ENCODE results near the gene NCEH1.

- TF ChIP-seq POLR2AphosphoS5 (IDR thresholded peaks at IDR 0.05; ENCODE audit: low read length) (no peak), ATF2 (IDR thresholded peaks at IDR 0.05; ENCODE audit: low read length) (no peak), POLR2A (IDR thresholded peaks at IDR 0.05; ENCODE audit: low read depth, low read length) (no peak), ZZZ3 (IDR thresholded peaks at IDR 0.05; ENCODE audit: control insufficient read depth, insufficient read length, low read depth) (no peak), ZNF24 (IDR thresholded peaks at IDR 0.05) (no peak), EZH2 (IDR thresholded peaks at IDR 0.05; ENCODE audit: borderline replicate concordance, control insufficient read depth, low read depth, low read length) (no peak), CEBPB (IDR thresholded peaks at IDR 0.05; ENCODE audit: borderline replicate concordance in 1 of 2, low read depth in 2 of 2, low read length in 2 of 2) (no peak)
- TF ChIP-seq, protein P1, sequence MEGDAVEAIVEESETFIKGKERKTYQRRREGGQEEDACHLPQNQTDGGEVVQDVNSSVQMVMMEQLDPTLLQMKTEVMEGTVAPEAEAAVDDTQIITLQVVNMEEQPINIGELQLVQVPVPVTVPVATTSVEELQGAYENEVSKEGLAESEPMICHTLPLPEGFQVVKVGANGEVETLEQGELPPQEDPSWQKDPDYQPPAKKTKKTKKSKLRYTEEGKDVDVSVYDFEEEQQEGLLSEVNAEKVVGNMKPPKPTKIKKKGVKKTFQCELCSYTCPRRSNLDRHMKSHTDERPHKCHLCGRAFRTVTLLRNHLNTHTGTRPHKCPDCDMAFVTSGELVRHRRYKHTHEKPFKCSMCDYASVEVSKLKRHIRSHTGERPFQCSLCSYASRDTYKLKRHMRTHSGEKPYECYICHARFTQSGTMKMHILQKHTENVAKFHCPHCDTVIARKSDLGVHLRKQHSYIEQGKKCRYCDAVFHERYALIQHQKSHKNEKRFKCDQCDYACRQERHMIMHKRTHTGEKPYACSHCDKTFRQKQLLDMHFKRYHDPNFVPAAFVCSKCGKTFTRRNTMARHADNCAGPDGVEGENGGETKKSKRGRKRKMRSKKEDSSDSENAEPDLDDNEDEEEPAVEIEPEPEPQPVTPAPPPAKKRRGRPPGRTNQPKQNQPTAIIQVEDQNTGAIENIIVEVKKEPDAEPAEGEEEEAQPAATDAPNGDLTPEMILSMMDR (IDR thresholded peaks at IDR 0.05 in 2 of 3, conservative IDR thresholded peaks at IDR 0.05 in 1 of 3; ENCODE audit: control insufficient read depth in 2 of 3, extremely low read depth in 1 of 3, insufficient read depth in 1 of 3, low read depth in 3 of 3, low read length in 3 of 3): no peak
Measured at GRCh38 chr3:172585954-172586353, 124.9 kb downstream of the NCEH1 start.
